ENCODE results near the gene APOBR.
"Not testable (repeated sequence)": the region's sequence is repeated elsewhere in the genome, so short reads cannot be mapped to it uniquely, and the experiment has no call there.

Gene APOBR, protein sequence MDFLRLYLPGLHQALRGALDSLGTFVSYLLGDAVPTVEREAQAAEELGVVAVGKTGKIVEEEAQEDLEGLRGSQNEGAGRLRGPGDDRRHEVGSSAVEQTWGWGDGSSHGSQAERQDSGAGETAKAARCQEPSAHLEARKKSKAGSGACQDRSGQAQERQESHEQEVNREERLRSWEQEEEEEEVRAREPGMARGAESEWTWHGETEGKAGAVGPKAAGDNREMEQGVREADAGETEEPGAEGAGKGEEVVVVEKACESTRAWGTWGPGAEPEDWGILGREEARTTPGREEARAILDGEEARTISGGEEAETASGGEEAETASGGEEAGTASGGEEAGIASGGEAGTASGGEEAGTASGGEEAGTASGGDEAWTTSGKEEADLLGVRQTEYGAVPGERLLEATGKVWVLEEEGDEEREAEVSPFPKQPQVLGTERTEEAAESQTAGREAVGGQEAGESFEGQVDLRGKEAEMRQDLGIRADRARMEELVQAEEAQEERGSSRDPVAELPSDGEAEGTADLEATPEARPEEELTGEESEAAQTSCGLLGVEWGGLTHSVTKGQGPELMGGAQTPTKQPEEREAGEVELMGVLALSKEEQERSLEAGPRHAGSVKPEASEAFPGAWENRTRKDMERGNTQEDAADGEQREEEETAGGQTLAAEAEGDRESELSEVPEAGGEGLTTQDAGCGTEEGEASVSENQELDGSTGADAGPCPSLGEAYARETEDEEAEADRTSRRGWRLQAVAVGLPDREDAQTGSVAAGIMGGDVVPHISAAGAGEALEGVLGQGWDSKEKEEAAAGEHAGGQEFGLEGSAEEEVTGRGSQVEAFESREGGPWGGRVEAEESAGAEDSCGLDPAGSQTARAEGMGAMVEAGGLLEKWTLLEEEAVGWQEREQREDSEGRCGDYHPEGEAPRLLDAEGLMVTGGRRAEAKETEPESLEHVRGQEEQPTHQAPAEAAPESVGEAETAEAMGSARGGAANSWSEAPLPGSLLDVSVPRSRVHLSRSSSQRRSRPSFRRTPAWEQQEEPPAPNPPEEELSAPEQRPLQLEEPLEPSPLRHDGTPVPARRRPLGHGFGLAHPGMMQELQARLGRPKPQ

DNA sequence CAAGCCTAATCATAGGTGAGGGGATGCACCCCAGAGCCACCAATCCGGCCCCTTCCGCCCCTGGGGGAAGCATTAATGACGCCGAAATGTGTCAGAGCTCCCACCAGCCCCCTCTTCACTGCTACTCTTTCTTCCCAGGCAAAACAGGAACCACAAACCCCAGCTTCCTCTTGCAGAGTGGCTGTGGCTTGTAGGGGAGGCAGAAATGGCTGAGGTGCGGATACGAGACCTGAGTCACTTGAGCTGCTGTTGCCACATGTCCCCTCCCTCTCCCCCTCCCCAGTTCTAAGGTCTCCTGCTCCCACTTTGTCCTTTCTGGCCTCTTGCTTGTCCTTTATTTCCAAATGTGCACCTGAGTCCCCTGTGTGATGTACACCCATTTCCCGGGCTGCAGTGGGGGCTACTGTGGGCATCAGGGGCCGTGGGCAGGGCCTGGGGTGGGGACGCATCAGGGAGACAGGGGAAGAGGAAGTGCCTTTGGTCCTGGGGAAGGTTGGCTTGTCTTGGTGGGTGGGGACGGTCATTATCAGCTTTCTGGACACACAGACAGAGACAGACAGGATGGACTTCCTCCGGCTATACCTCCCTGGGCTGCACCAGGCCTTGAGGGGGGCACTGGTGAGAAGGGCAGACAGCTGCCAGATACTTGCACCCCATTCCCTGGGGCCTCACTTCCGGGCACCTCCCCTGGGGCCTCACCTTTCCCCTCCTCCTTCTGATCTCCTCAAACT, at the start of gene APOBR:
TSS of gene APOBR (plus strand) at position 523 of the 731 bp plus-strand sequence. CDS start at position 562, 39 bp downstream.
- no peak for TF ChIP-seq CTCF (IDR thresholded peaks at IDR 0.05; ENCODE audit: control insufficient read depth, insufficient read depth, low read depth, low read length, missing control alignments)
- H3K4me3 ChIP-seq (ENCODE audit: control insufficient read depth, low read depth, low read length) = no peak within 1 kb of the TSS
- DNase-seq (ENCODE audit: low read depth) = no peak

GRCh38 chr16:28446388-28446787, 48.1 kb upstream of the APOBR start:
- DNase-seq (ENCODE audit: low read depth); H3K4me3 ChIP-seq (ENCODE audit: control insufficient read depth, low read depth, low read length): not testable (repeated sequence)

- DNase-seq (ENCODE audit: low read depth); H3K4me3 ChIP-seq (ENCODE audit: control insufficient read depth, low read depth, low read length): not testable (repeated sequence)
Observed at GRCh38 chr16:28447081-28447480, 47.4 kb upstream of the APOBR start.

DNA sequence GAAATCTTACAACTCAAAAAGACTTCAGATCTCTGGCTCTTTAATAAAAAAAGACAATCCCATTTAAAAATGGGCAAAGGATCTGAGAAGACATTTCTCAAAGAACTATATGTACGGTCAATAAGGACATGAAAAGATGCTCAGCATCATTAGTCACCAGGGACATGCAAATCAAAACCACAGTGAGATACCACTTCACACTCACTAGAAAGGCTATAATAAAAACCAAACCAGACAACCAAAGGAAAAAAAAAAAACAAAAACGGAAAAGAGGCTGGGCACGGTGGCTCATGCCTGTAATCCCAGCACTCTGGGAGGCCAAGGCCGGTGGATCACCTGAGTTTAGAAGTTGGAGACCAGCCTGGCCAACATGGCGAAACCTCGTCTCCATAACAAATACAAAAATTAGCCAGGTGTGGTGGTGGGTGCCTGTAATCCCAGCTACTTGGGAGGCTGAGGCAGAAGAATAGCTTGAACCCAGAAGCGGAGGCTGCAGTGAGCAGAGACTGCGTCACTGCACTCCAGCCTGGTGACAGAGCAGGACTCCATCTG, 20.7 kb upstream of the APOBR start:
- DNase-seq (ENCODE audit: low read depth) = no peak
- no peak for TF ChIP-seq CTCF (IDR thresholded peaks at IDR 0.05; ENCODE audit: control insufficient read depth, insufficient read depth, low read depth, low read length, missing control alignments)
- no peak overlapping the region for H3K4me3 ChIP-seq (ENCODE audit: control insufficient read depth, low read depth, low read length)

GRCh38 chr16:28475221-28475620, 19.2 kb upstream of the APOBR start:
- no peak overlapping the region for H3K4me3 ChIP-seq (ENCODE audit: control insufficient read depth, low read depth, low read length)
- no peak for TF ChIP-seq CTCF (IDR thresholded peaks at IDR 0.05; ENCODE audit: control insufficient read depth, insufficient read depth, low read depth, low read length, missing control alignments)
- DNase-seq (ENCODE audit: low read depth) = no peak

- no peak for DNase-seq (ENCODE audit: low read depth)
- no peak for TF ChIP-seq CTCF (IDR thresholded peaks at IDR 0.05; ENCODE audit: control insufficient read depth, insufficient read depth, low read depth, low read length, missing control alignments)
- H3K4me3 ChIP-seq (ENCODE audit: control insufficient read depth, low read depth, low read length) = no peak overlapping the region
Observed at GRCh38 chr16:28477311-28477920, 17.0 kb upstream of the APOBR start.
